Testis (tissue), 3 donors: ENCODE data around the gene FAM219B. TPM values are rescaled to one million over a fixed set of nuclear protein-coding genes. Genes with fewer than 3 reads are reported as not detected.
"Not testable (repeated sequence)": the region's sequence is repeated elsewhere in the genome, so short reads cannot be mapped to it uniquely, and the experiment has no call there.

Source experiments
- DNase-seq: peaks from one replicate; pipeline ENCODE4 v3.0.0-alpha.2; 2019
- H3K27ac ChIP-seq, 2 donors: fragments of 200-600 bp; sonication (generic); one replicate each; pipeline ENCODE4 v1.5.1; 2019
- H3K27me3 ChIP-seq: fragments of 200-600 bp; sonication (generic); one replicate; pipeline ENCODE4 v1.5.1; 2019
- H3K36me3 ChIP-seq: fragments of 200-600 bp; sonication (generic); one replicate; pipeline ENCODE4 v1.5.1; 2017; ENCODE audit warnings: low read depth; ENCODE audit errors: missing control alignments
- H3K4me1 ChIP-seq: fragments of 200-600 bp; sonication (generic); one replicate; pipeline ENCODE4 v1.5.1; 2019
- H3K4me3 ChIP-seq, 2 donors: fragments of 200-600 bp; sonication (generic); one replicate each; pipeline ENCODE4 v1.5.1; 2017 to 2019
- H3K9me3 ChIP-seq: fragments of 200-600 bp; sonication (generic); one replicate; pipeline ENCODE4 v1.5.1; 2017
- CTCF ChIP-seq, 3 experiments: fragments of 450-650 bp in 2 of 3; fragments of 200-600 bp in 1 of 3; sonication (generic) in 1 of 3; IDR thresholded peaks; one replicate each; pipeline ENCODE4 v1.5.1; 2016 to 2019; ENCODE audit warnings: antibody characterized with exemption in 3 of 3, mild to moderate bottlenecking in 2 of 3, moderate library complexity in 1 of 3
- POLR2A ChIP-seq: fragments of 450-650 bp; IDR thresholded peaks from one replicate; pipeline ENCODE4 v1.6.1; 2017; ENCODE audit warnings: antibody characterized with exemption, mild to moderate bottlenecking, moderate library complexity
- WGBS, 2 donors: methylation state at CpG; one replicate each; pipeline ENCODE4 v1.1.5; 2018; 5-methylcytosine and 5-hydroxymethylcytosine counted together
- intact Hi-C: fragments of 100-400 bp; cut with DNase I; formaldehyde crosslinking; loops from one replicate; pipeline ENCODE4 v1.15.1; 2023; ENCODE audit warnings: low total_unique reads
- polyA plus RNA-seq: library from polyadenylated mRNA; stranded (reverse); fragments of 350-450 nt; fragmentation: Illumina TruSeq; extraction: RNeasy Lipid Tissue Mini Kit (QIAGEN cat#74804); gene quantifications from one replicate; pipeline ENCODE4 v1.2.3, GENCODE V29; 2014; ENCODE audit warnings: low read depth, low replicate concordance; ENCODE audit not compliant: insufficient read depth
- total RNA-seq, 2 donors: library from RNA; depleted of rRNA; stranded (reverse); fragments of >200 nt; gene quantifications; one replicate each; pipeline ENCODE4 v1.2.3, GENCODE V29; 2016

The FAM219B gene
- total and polyA plus RNA-seq, 3 donors from 2014 or later: 32.6 to 40.6 (median 40.2) TPM

- H3K4me1 ChIP-seq: peaks cover 11% of the 10 kb centered on the region
Measured at GRCh38 chr15:74933573-74933972, 26.9 kb upstream of the FAM219B start.

GRCh38 chr15:74928771-74929198 is 22.1 kb upstream of the FAM219B start:
- H3K4me1 ChIP-seq: no peaks in the 10 kb centered on the region
- H3K36me3 ChIP-seq: no peaks in the 10 kb centered on the region
- no peak overlapping the region for H3K27ac ChIP-seq
- no peak overlapping the region for H3K4me3 ChIP-seq
- intact Hi-C loops: no loop called here
- TF ChIP-seq POLR2A: no peak
- no peak for TF ChIP-seq CTCF (IDR thresholded peaks at IDR 0.05)
- 95 to 97% methylated on average over 5 of the region's 5 CpGs for WGBS, 2 donors
- DNase-seq: no peak
- H3K27me3 ChIP-seq: no peaks in the 10 kb centered on the region
- H3K9me3 ChIP-seq: no peaks in the 10 kb centered on the region

More at GRCh38 chr15:74933573-74933972, 26.9 kb upstream of the FAM219B start:
- WGBS, 2 donors: 62% methylated on average over 2 of the region's 2 CpGs
- Histone ChIP-seq H3K27ac (no peak overlapping the region), H3K36me3 (no peaks in the 10 kb centered on the region), H3K27me3 (no peaks in the 10 kb centered on the region), H3K9me3 (no peaks in the 10 kb centered on the region), H3K4me3 (no peak overlapping the region)
- no peak for DNase-seq
- TF ChIP-seq CTCF (IDR thresholded peaks at IDR 0.05): no peak
- TF ChIP-seq POLR2A: no peak
- intact Hi-C loops: no loop called here

GRCh38 chr15:74924525-74924924 is 17.9 kb upstream of the FAM219B start:
- Histone ChIP-seq H3K27me3 (no peaks in the 10 kb centered on the region), H3K27ac (no peak overlapping the region), H3K36me3 (no peaks in the 10 kb centered on the region), H3K4me1 (no peaks in the 10 kb centered on the region), H3K4me3 (no peak overlapping the region), H3K9me3 (no peaks in the 10 kb centered on the region)
- no peak for TF ChIP-seq CTCF (IDR thresholded peaks at IDR 0.05)
- no peak for TF ChIP-seq POLR2A
- no peak for DNase-seq
- 95 to 96% methylated on average over 3 of the region's 3 CpGs for WGBS, 2 donors
- intact Hi-C loops: no loop called here

GRCh38 chr15:74920456-74920855 is 13.8 kb upstream of the FAM219B start:
- no peaks in the 10 kb centered on the region for H3K27me3 ChIP-seq
- no peak for DNase-seq
- WGBS, 2 donors: 87 to 97% methylated on average over 8 of the region's 8 CpGs
- intact Hi-C loops: no loop called here
- H3K9me3 ChIP-seq: no peaks in the 10 kb centered on the region
- H3K27ac ChIP-seq: no peak overlapping the region
- H3K4me3 ChIP-seq: no peak overlapping the region
- TF ChIP-seq POLR2A: no peak
- TF ChIP-seq CTCF (IDR thresholded peaks at IDR 0.05): no peak
- H3K36me3 ChIP-seq: no peaks in the 10 kb centered on the region
- no peaks in the 10 kb centered on the region for H3K4me1 ChIP-seq

GRCh38 chr15:74917676-74918075 is 11.0 kb upstream of the FAM219B start:
- intact Hi-C loops: no loop called here
- H3K4me1 ChIP-seq: no peaks in the 10 kb centered on the region
- H3K27me3 ChIP-seq: no peaks in the 10 kb centered on the region
- DNase-seq: no peak
- no peak overlapping the region for H3K27ac ChIP-seq
- H3K9me3 ChIP-seq: no peaks in the 10 kb centered on the region
- 94 to 96% methylated on average over 6 of the region's 6 CpGs for WGBS, 2 donors
- H3K4me3 ChIP-seq: no peak overlapping the region
- TF ChIP-seq POLR2A: no peak
- TF ChIP-seq CTCF (IDR thresholded peaks at IDR 0.05): no peak
- H3K36me3 ChIP-seq: no peaks in the 10 kb centered on the region

GRCh38 chr15:74913799-74914198 is 7.1 kb upstream of the FAM219B start:
- H3K4me1 ChIP-seq, H3K4me3 ChIP-seq, intact Hi-C loops, DNase-seq, H3K36me3 ChIP-seq, H3K9me3 ChIP-seq, H3K27me3 ChIP-seq, H3K27ac ChIP-seq: not testable (repeated sequence)
- 90% methylated on average over 8 of the region's 8 CpGs for WGBS, 2 donors
